HG03097 (cell line): ENCODE measurements around the gene SYTL5.

Experiments
- ATAC-seq: cut with Tn5 transposase; IDR thresholded peaks from one replicate; pipeline ENCODE4 v1.9.1; 2021; ENCODE audit not compliant: unreplicated experiment, low FRiP score

SYTL5 gene

GRCh38 chrX:38086451-38087215 is 80.3 kb downstream of the SYTL5 start:
- ATAC-seq: no peak

- no peak for ATAC-seq
Observed at GRCh38 chrX:38087594-38087993, 81.2 kb downstream of the SYTL5 start.

GRCh38 chrX:38089173-38089982 is 83.0 kb downstream of the SYTL5 start:
- no peak for ATAC-seq

- no peak for ATAC-seq
Observed at GRCh38 chrX:38095971-38096529, 89.7 kb downstream of the SYTL5 start.

- no peak for ATAC-seq
Observed at GRCh38 chrX:38099688-38100087, 93.3 kb downstream of the SYTL5 start.

- ATAC-seq: no peak
Observed at GRCh38 chrX:38102240-38102639, 95.9 kb downstream of the SYTL5 start.

GRCh38 chrX:38102875-38103274 is 96.5 kb downstream of the SYTL5 start:
- ATAC-seq: no peak

- ATAC-seq: peak; percentile 77
Observed at GRCh38 chrX:38103857-38104812, 97.8 kb downstream of the SYTL5 start.

GRCh38 chrX:38105216-38105725 is 98.9 kb downstream of the SYTL5 start:
- ATAC-seq: no peak

- ATAC-seq: no peak
Observed at GRCh38 chrX:38106991-38107655, 100.8 kb downstream of the SYTL5 start.

- no peak for ATAC-seq
Observed at GRCh38 chrX:38108364-38108763, 102.0 kb downstream of the SYTL5 start.

- no peak for ATAC-seq
Observed at GRCh38 chrX:38109042-38109898, 102.9 kb downstream of the SYTL5 start.

GRCh38 chrX:38110231-38110630 is 103.9 kb downstream of the SYTL5 start:
- ATAC-seq: no peak

GRCh38 chrX:38111196-38111595 is 104.8 kb downstream of the SYTL5 start:
- no peak for ATAC-seq

GRCh38 chrX:38112566-38112965 is 106.2 kb downstream of the SYTL5 start:
- ATAC-seq: peak; percentile 84

GRCh38 chrX:38116706-38117105 is 110.4 kb downstream of the SYTL5 start:
- ATAC-seq: no peak

- no peak for ATAC-seq
Observed at GRCh38 chrX:38117485-38117884, 111.1 kb downstream of the SYTL5 start.

GRCh38 chrX:38124000-38124399 is 117.6 kb downstream of the SYTL5 start:
- no peak for ATAC-seq

- ATAC-seq: no peak
Observed at GRCh38 chrX:38126179-38126578, 119.8 kb downstream of the SYTL5 start.
